GM11168 (cell line): Measurements from ENCODE around the gene PHF14.

Experiments
- in situ Hi-C: fragments of 300-500 bp; cut with MboI; formaldehyde crosslinking; loops from one replicate; pipeline ENCODE4 v1.12.0; 2022; ENCODE audit warnings: low sequenced_read_pairs; ENCODE audit not compliant: unreplicated experiment

PHF14 gene

GRCh38 chr7:11161499-11161898 lies 187.8 kb downstream of the PHF14 start:
- in situ Hi-C loops = no loop called here

DNA sequence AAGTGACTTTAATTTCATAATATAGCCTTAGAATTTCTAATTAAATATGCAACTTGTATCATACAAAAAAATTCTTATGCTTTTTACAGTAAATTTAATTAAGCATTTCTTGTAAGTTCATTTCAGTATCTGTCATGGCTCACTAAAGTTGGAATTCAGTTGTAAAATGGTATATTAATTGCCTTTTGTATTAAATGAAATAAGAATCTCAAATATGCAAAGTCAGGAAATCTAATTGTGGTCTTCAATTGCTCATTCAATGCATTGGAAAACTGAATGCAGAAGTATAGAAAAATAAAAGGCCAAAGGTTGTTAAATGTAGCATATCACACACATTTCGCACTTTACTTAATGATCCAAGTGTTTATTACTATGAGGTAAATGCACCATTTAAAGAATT lies 189.5 kb downstream of the PHF14 start:
- in situ Hi-C loops = no loop called here

DNA sequence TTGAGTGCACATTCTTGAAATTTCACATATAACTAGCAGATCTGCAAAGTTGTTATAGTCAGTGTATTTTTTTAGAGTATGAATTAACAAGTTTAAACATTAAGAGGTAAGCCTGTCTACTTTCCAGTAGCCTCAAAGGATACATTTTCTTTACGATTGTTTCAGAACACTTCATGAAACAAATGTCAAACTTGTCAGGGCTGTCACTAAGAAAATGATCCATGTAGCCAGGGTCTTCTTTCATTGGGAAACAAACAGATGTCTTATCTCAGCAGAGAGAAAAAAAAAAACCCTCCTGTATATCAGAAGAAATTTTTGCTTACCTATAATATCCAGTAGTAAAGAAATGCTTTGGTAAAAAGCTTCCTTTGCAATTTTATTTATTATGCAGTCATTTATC lies 192.4 kb downstream of the PHF14 start:
- in situ Hi-C loops = no loop called here

GRCh38 chr7:11168650-11169170 lies 195.0 kb downstream of the PHF14 start:
- in situ Hi-C loops = no loop called here

GRCh38 chr7:11170175-11170574 lies 196.5 kb downstream of the PHF14 start:
- in situ Hi-C loops = no loop called here

DNA sequence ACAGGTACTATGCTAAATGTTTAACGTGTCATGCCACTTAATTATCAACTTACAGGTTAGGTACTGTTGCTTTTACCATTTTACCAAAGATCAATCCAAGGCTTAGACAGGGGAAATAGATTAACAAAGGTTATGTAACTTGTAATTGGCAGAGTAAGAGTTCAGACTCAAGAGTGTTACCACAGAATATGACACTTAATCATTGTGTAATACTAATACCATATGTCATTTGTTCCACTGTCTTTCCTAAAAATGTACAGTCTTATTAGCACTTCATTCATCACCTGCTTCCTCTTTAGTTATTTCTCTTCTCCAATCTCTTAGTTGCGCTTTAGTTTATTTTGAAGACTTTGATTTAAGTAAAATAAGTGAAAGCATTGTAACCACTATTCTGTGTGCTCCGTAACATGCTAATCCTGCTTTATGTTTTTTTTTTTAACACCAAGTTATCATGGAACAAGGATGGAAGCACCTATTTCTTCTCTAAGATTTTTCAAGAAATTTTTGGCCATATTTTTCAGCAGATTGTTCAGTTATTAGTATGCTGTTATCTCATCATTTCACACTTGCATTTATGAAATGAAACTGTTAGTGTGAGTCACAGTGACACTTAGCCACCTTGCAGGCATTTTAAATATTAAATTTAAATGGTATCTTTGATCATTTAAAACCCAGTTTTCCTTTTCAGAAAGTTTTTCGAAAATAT lies 197.3 kb downstream of the PHF14 start:
- in situ Hi-C loops = no loop called here

DNA sequence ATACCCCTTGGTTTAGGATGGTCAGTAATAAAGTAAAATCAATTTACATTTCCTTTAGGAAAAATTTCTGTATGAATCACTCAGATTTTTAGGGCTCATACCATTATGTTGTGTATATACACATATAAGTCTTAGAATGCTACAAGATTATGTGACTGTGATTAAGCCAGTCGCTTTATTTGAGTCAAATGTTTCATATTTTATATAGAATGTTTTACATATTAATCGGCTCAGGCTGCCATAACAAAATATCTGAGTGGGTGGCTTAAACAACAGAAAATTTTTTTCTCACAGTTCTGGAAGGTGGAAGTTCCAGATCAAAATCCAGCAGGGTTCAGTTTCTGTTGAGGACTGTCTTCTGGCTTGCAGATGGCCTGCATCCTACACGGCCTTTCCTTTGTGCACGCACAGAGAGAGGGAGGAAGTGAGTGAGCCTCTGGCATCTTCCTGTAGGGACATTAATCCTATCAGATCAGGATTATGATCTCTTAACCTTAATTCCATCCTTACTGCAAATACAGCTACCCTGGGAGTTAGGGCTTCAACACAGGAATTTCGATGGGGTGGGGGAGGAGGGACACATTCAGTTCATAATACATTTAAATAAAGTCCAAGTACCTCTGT lies 198.0 kb downstream of the PHF14 start:
- in situ Hi-C loops = no loop called here

- in situ Hi-C loops = no loop called here
These were observed 199.2 kb downstream of the PHF14 start for GRCh38 chr7:11172835-11173234.

DNA sequence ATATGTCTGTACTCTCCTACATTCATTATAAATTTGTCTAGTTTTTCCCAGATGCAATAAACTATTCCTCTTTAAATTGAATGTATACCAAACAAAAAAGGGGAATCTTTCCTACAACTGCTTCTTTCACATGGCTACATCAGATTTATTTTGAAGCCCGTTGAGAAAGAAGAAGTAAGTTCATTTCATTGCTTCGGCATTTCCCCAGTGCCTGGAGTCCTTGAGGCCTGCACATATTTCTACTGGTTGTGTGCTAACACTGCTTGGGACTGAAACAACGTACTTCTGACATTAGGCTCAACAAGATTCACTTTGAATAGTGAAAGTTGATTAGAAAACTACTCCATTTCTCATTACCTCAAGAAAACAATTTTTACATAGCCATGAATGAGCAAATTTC lies 201.7 kb downstream of the PHF14 start:
- in situ Hi-C loops = no loop called here

DNA sequence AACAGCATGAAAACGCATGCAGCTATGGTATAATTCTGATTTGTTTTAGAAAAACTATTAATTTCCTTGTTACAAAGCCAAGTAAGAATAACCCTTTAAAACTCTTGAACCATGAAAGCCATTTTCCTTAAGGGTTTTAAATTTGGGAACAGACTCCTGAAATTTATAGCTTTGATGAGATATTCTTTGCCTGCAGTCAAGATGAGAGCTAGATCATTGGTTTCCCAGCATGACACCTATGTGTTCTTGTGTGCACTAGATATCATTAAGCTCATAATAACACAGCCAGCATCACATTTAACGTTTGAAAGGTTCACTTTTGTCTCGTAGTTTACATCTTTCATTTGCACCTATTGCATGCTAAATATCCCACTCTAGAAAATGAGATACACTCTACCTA lies 202.2 kb downstream of the PHF14 start:
- in situ Hi-C loops = no loop called here

GRCh38 chr7:11176985-11177555 lies 203.4 kb downstream of the PHF14 start:
- in situ Hi-C loops = no loop called here

- in situ Hi-C loops = no loop called here
These were observed 204.1 kb downstream of the PHF14 start for GRCh38 chr7:11177793-11178192.

DNA sequence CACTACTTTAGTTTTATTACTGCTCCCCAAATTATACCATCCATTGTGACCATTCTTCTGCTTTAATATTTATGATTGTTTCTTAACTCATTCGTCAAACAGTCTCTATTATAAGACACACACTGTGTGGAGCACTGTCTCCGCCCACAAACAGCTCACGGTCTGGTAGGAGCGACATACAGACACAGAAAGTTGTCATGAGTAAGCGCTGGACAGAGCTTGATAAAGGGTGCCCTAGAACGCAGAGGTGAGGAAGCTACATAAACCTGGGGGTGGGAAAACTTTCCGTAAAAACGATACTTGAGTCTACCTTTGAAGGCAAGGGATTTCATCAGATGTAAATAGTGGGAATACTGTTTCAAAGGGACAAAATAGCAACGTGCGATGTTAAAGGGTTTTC lies 207.9 kb downstream of the PHF14 start:
- in situ Hi-C loops = no loop called here

- in situ Hi-C loops = no loop called here
These were observed 209.1 kb downstream of the PHF14 start for GRCh38 chr7:11182736-11183135.

DNA sequence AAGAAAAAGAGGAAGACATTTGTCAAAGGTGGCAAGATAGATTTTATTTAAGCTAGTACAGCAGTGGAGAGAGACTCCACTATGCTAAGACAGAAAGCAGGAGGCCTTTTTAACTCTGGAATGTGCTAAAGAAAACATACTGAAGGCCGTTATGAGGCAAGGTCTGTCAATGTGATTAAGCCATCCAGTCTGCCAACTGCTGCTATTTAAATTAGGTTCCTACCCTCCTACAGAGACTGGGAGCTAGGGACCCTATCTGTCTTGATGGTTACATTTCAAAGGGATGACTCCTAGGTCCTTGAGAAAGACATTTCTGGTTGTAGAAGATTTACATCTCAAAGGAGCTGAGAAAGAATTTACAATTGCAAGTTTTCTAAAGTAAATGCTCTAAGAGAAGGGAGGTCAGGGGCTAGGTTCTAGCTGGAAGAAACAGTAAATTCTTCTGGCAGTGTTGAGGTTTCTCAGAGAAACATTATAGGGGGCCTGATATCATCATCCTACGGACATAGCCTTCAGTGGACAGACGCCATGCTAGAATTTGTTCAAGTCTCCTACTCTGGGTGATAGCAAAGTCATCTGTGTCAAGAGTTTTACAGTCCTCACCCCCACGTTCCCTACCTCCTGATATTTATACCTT lies 211.6 kb downstream of the PHF14 start:
- in situ Hi-C loops = no loop called here

GRCh38 chr7:11188529-11189310 lies 215.0 kb downstream of the PHF14 start:
- in situ Hi-C loops = no loop called here

- in situ Hi-C loops = loop anchor here (10.0 kb wide), 1 partner anchor 156 kb away; no protein-coding TSS in a partner anchor
These were observed 217.4 kb downstream of the PHF14 start for GRCh38 chr7:11191081-11191480.

DNA sequence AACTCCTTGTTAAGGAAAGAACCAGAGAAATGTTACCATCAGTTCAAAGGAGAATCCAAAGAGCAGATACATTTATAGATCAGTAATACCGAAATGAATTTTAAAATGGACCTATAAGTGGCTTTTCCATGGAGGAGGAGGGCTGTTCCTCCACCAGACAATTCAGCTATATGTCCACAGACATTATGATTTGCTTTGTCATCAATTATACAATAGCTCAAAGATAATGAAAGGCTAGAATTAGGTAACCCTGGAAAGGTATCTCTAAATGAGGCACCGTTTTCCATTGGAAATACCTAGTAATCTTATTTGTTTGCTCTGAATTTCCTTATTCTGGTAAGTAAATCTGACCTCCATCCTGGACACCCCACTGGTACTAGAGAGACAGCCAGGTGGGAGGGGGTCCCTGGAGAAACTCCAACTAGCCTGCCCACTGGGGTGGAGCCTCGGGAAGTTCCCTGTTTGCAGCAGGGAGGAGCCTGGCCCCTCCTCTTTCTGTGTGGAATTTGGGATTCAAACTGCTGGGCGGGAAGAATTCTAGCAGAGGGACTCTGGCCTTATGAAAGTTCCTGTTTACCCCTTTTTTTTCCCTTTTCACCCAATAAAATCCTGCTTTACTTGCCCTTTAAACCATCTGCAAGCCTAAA lies 218.0 kb downstream of the PHF14 start:
- in situ Hi-C loops = loop anchor here (10.0 kb wide), 1 partner anchor 157 kb away; no protein-coding TSS in a partner anchor

GRCh38 chr7:11192506-11192905 lies 218.8 kb downstream of the PHF14 start:
- in situ Hi-C loops = loop anchor here (10.0 kb wide), 1 partner anchor 158 kb away; no protein-coding TSS in a partner anchor
